GM12801 (cell line): ENCODE results near the gene TMEM178A.

Source experiments
- CTCF ChIP-seq: IDR thresholded peaks from one replicate; pipeline ENCODE4 v1.5.1; 2011; ENCODE audit warnings: control low read depth; ENCODE audit not compliant: insufficient read length; ENCODE audit errors: extremely low read depth

The TMEM178A gene

GRCh38 chr2:39679805-39680204, 14.1 kb downstream of the TMEM178A start:
- TF ChIP-seq CTCF = no peak

GRCh38 chr2:39682066-39682692, 16.5 kb downstream of the TMEM178A start:
- no peak for TF ChIP-seq CTCF

- no peak for TF ChIP-seq CTCF
These were observed 17.4 kb downstream of the TMEM178A start for GRCh38 chr2:39683022-39683699.

GRCh38 chr2:39684464-39684863, 18.7 kb downstream of the TMEM178A start:
- no peak for TF ChIP-seq CTCF

- no peak for TF ChIP-seq CTCF
These were observed 19.4 kb downstream of the TMEM178A start for GRCh38 chr2:39685126-39685525.

GRCh38 chr2:39686456-39686855, 20.7 kb downstream of the TMEM178A start:
- TF ChIP-seq CTCF = no peak

GRCh38 chr2:39688181-39688580, 22.5 kb downstream of the TMEM178A start:
- TF ChIP-seq CTCF = no peak
